Measurements from ENCODE around the gene TTC9. TPM values are rescaled to one million over a fixed set of nuclear protein-coding genes. Genes with fewer than 3 reads are reported as not detected.
A peak's percentile ranks its signal among the peaks of the same experiment; 100 is the strongest.

TTC9 gene
- total and polyA plus RNA-seq, 10 of the 15 experiments (the other 5 are each of a cell fraction or from before 2014, with no cell fraction given): 0.87 to 15.8 (median 7.8) TPM

GRCh38 chr14:70601162-70601561, 40.6 kb upstream of the TTC9 start (continued):
- no peak for TF ChIP-seq RELB (IDR thresholded peaks at IDR 0.05; ENCODE audit: low read depth)
- TF ChIP-seq YY1 (IDR thresholded peaks at IDR 0.05; ENCODE audit: low read depth, low read length): no peak

GRCh38 chr14:70602254-70602653, 39.5 kb upstream of the TTC9 start:
- peak; percentile 75 for ATAC-seq
- SMC1A ChIA-PET (ENCODE audit: uncharacterized antibody, unreplicated experiment): interaction anchor here (0.8 to 6.4 kb wide), 15 partner anchors 19 to 304 kb away, joined by 3 to 35 read pairs (median 3); partner anchors contain the start of gene PCNX1
- Histone ChIP-seq H3K9ac (ENCODE audit: control insufficient read depth, insufficient read depth, low read length) (no peak overlapping the region), H3K79me2 (ENCODE audit: control insufficient read depth, insufficient read depth, low read length) (peaks cover 31% of the 10 kb centered on the region), H3K27ac (ENCODE audit: control insufficient read depth, insufficient read depth) (no peak overlapping the region), H3K36me3 (ENCODE audit: control insufficient read depth in 2 of 2, insufficient read depth in 2 of 2, low read length in 1 of 2) (no peaks in the 10 kb centered on the region), H3K9me3 (replicated peaks; ENCODE audit: control insufficient read depth, insufficient read depth, low read length) (no peaks in the 10 kb centered on the region), H4K20me1 (ENCODE audit: control insufficient read depth, insufficient read depth) (no peaks in the 10 kb centered on the region), H3K4me2 (ENCODE audit: control insufficient read depth, insufficient read depth) (peak overlapping the region; percentile 2; the same call in 1 of the 2 replicates), H3K4me1 (ENCODE audit: control insufficient read depth, insufficient read depth, low read length) (peaks cover 16% of the 10 kb centered on the region), H2AFZ (ENCODE audit: control insufficient read depth, low read depth, low read length) (peak overlapping the region; percentile 1; the same call in 1 of the 2 replicates), H3K27me3 (replicated peaks in 1 of 2; ENCODE audit: control insufficient read depth in 2 of 2, insufficient read depth in 2 of 2, low read length in 1 of 2) (no peaks in the 10 kb centered on the region), H3K4me3 (no peak overlapping the region)
- intact Hi-C loops (cut with micrococcal nuclease; ENCODE audit: unreplicated experiment) (loop anchor here (5.0 kb wide), 2 partner anchors 110 to 200 kb away; no protein-coding TSS in a partner anchor), in situ Hi-C loops (cut with MboI) (no loop called here)
- BruUV-seq (replicated peaks): no TSS peak
- 0 out of 4 replicates have a peak, but pooled peaks of 1 of the 2 experiments have one; percentile 22 for TF ChIP-seq EP300 (IDR thresholded peaks at IDR 0.05; ENCODE audit: borderline replicate concordance in 1 of 2, control insufficient read depth in 1 of 2, low read depth in 2 of 2, low read length in 2 of 2)
- peak; percentile 57 to 59; a peak in 3 of 4 replicates for TF ChIP-seq IKZF2 (IDR thresholded peaks at IDR 0.05)
- TF ChIP-seq ASH2L (IDR thresholded peaks at IDR 0.05; ENCODE audit: borderline replicate concordance, low read depth): no peak
- TF ChIP-seq TCF7 (IDR thresholded peaks at IDR 0.05; ENCODE audit: borderline replicate concordance): peak; percentile 81
- TF ChIP-seq SPI1 (IDR thresholded peaks at IDR 0.05; ENCODE audit: borderline replicate concordance, insufficient read depth, low read depth, low read length): peak; percentile 91
- TF ChIP-seq IRF4 (IDR thresholded peaks at IDR 0.05; ENCODE audit: low read depth, low read length): peak; percentile 78; the same call in 1 of the 2 replicates
- peak; percentile 40; the same call in 1 of the 2 replicates for TF ChIP-seq NFIC (IDR thresholded peaks at IDR 0.05; ENCODE audit: low read depth, low read length)
- TF ChIP-seq YBX1 (IDR thresholded peaks at IDR 0.05): no peak
- TF ChIP-seq IKZF1 (conservative IDR thresholded peaks at IDR 0.05): 0 out of 2 replicates have a peak, but pooled peaks have one; percentile 23
- TF ChIP-seq EED (IDR thresholded peaks at IDR 0.05; ENCODE audit: low read depth): peak; percentile 39; the same call in 1 of the 2 replicates
- TF ChIP-seq SIN3A (IDR thresholded peaks at IDR 0.05; ENCODE audit: low read depth, low read length): no peak
- peak; percentile 60 for TF ChIP-seq RUNX3 (IDR thresholded peaks at IDR 0.05; ENCODE audit: low read length)
- 0 out of 2 replicates have a peak, but pooled peaks have one; percentile 37 for TF ChIP-seq BCL11A (IDR thresholded peaks at IDR 0.05; ENCODE audit: low read depth, low read length)
- no peak for TF ChIP-seq ETV6 (conservative IDR thresholded peaks at IDR 0.05 in 1 of 2, IDR thresholded peaks at IDR 0.05 in 1 of 2; ENCODE audit: borderline replicate concordance in 1 of 2, low read depth in 1 of 2)
- peak; percentile 67; the same call in 1 of the 2 replicates for TF ChIP-seq PAX5 (IDR thresholded peaks at IDR 0.05; ENCODE audit: borderline replicate concordance, low read depth, low read length)
- DNase-seq (ENCODE audit: low read depth, low spot score): peak; percentile 20
- POLR2A ChIA-PET: interaction anchor here (0.7 to 1.3 kb wide), 2 partner anchors 39 to 40 kb away, joined by 3 read pairs; no protein-coding TSS in a partner anchor
- 31% methylated on average over 2 of the region's 2 CpGs for WGBS (ENCODE audit: insufficient coverage, insufficient replicate concordance, low lambda C conversion rate, missing lambda C conversion rate)
- CTCF ChIA-PET: interaction anchor here (0.6 to 2.8 kb wide), 9 partner anchors 12 to 448 kb away, joined by 3 to 14 read pairs (median 6); partner anchors contain the start of gene MAP3K9
- FAIRE-seq: no peak
- RAD21 ChIA-PET (ENCODE audit: unreplicated experiment): interaction anchor here (0.6 to 2.1 kb wide), 6 partner anchors 21 to 206 kb away, joined by 3 to 9 read pairs (median 4); no protein-coding TSS in a partner anchor

Measured in GM12878 (cell line).